GM18870 (cell line): ENCODE data around the gene TREML4.
"Not testable (repeated sequence)": the region's sequence is repeated elsewhere in the genome, so short reads cannot be mapped to it uniquely, and the experiment has no call there.

Experiments
- ATAC-seq: cut with Tn5 transposase; IDR thresholded peaks from one replicate; pipeline ENCODE4 v1.9.1; 2021; ENCODE audit warnings: moderate library complexity; ENCODE audit not compliant: unreplicated experiment

The TREML4 gene

GRCh38 chr6:41228096-41228495, at the start of gene TREML4:
TREML4 (plus strand) TSS chr6:41228349; CDS start chr6:41228428, 79 bp downstream.
- no peak for ATAC-seq

GRCh38 chr6:41179163-41179562, 49.0 kb upstream of the TREML4 start:
- no peak for ATAC-seq

GRCh38 chr6:41181566-41181965, 46.6 kb upstream of the TREML4 start:
- no peak for ATAC-seq

- no peak for ATAC-seq
Observed at GRCh38 chr6:41182069-41183034, 45.8 kb upstream of the TREML4 start.

- ATAC-seq, result no peak
Observed at GRCh38 chr6:41184761-41185160, 43.4 kb upstream of the TREML4 start.

GRCh38 chr6:41186031-41186562, 42.1 kb upstream of the TREML4 start:
- no peak for ATAC-seq

GRCh38 chr6:41187924-41188886, 39.9 kb upstream of the TREML4 start:
- no peak for ATAC-seq

GRCh38 chr6:41189046-41189445, 39.1 kb upstream of the TREML4 start:
- ATAC-seq, result not testable (repeated sequence)

GRCh38 chr6:41189967-41190366, 38.2 kb upstream of the TREML4 start:
- no peak for ATAC-seq

- no peak for ATAC-seq
Observed at GRCh38 chr6:41190791-41191190, 37.4 kb upstream of the TREML4 start.

GRCh38 chr6:41191569-41191968, 36.6 kb upstream of the TREML4 start:
- no peak for ATAC-seq

GRCh38 chr6:41193171-41193734, 34.9 kb upstream of the TREML4 start:
- no peak for ATAC-seq

- ATAC-seq, result no peak
Observed at GRCh38 chr6:41193884-41194283, 34.3 kb upstream of the TREML4 start.

GRCh38 chr6:41194386-41194785, 33.8 kb upstream of the TREML4 start:
- ATAC-seq, result no peak

GRCh38 chr6:41197234-41197633, 30.9 kb upstream of the TREML4 start:
- ATAC-seq, result no peak

GRCh38 chr6:41199552-41200246, 28.4 kb upstream of the TREML4 start:
- peak; percentile 54 for ATAC-seq

GRCh38 chr6:41200296-41200900, 27.8 kb upstream of the TREML4 start:
- ATAC-seq, result no peak

- no peak for ATAC-seq
Observed at GRCh38 chr6:41200901-41201763, 27.0 kb upstream of the TREML4 start, which contains the start of gene TREML2. TREML2 (minus strand) TSS chr6:41201149; CDS start chr6:41201008, 141 bp downstream.

GRCh38 chr6:41201764-41202173, 26.4 kb upstream of the TREML4 start:
- no peak for ATAC-seq
